K562 (cell line): ENCODE measurements around the gene BEST3. TPM values are rescaled to one million over a fixed set of nuclear protein-coding genes. Genes with fewer than 3 reads are reported as not detected.

Experiments
- KAT2B ChIP-seq: IDR thresholded peaks from one replicate; pipeline ENCODE4 v1.6.1; 2012; ENCODE audit warnings: low read depth, mild to moderate bottlenecking, control low read depth, inconsistent platforms, low read length, moderate library complexity
- MYNN ChIP-seq, 2 experiments: sonication (generic); formaldehyde crosslinking in 1 of 2; IDR thresholded peaks; 2 replicates each; pipeline versions ENCODE4 v1.5.0 to v1.6.1; 2016 to 2020; ENCODE audit warnings: antibody characterized with exemption in 1 of 2, missing genetic modification reagents in 1 of 2
- RUNX1 ChIP-seq: sonication (generic); IDR thresholded peaks from 2 replicates; pipeline ENCODE4 v1.6.1; 2016; ENCODE audit warnings: antibody characterized with exemption, low read depth
- SP1 ChIP-seq: sonication (generic); formaldehyde crosslinking; IDR thresholded peaks from 2 replicates; pipeline ENCODE4 v1.8.1; 2022; ENCODE audit warnings: mild to moderate bottlenecking, missing genetic modification reagents
- SP2 ChIP-seq: IDR thresholded peaks from 2 replicates; pipeline ENCODE4 v1.6.1; 2011; ENCODE audit warnings: mild to moderate bottlenecking, low read depth, low read length, moderate library complexity; ENCODE audit not compliant: poor library complexity, severe bottlenecking; ENCODE audit errors: extremely low read depth
- ZBTB33 ChIP-seq: sonication (generic); formaldehyde crosslinking; IDR thresholded peaks from 2 replicates; pipeline ENCODE4 v1.8.1; 2023; ENCODE audit warnings: mild to moderate bottlenecking, missing genetic modification reagents
- ZNF165 ChIP-seq: fragments of 250-450 bp; sonication (Bioruptor Pico); IDR thresholded peaks from 2 replicates; pipeline ENCODE4 v1.4.0; 2020; ENCODE audit warnings: borderline replicate concordance
- ZNF395 ChIP-seq: fragments of 200-800 bp; sonication (Bioruptor generic); IDR thresholded peaks from 2 replicates; pipeline ENCODE4 v1.6.1; 2017; ENCODE audit warnings: missing genetic modification characterization, missing compliant biosample characterization
- ZNF408 ChIP-seq: fragments of 250-450 bp; sonication (Bioruptor Pico); IDR thresholded peaks from 2 replicates; pipeline ENCODE4 v1.4.0; 2020; ENCODE audit warnings: low read depth, mild to moderate bottlenecking, moderate library complexity
- polyA plus RNA-seq, 8 experiments: library from polyadenylated mRNA; depleted of rRNA in 4 of 8; stranded (reverse) in 5 of 8; unstranded in 3 of 8; fragments of >200 nt; fragmentation: Nextera tagmentation in 2 of 8; fragmentation: Illumina TruSeq in 1 of 8; extraction: Ambion mirVana in 2 of 8; extraction: Trizol in 1 of 8; gene quantifications; 2 replicates each; pipeline versions ENCODE4 v1.2.1 to v1.2.3, GENCODE V29; 2011 to 2014; ENCODE audit warnings: inconsistent platforms in 1 of 8, missing spikeins in 1 of 8
- total RNA-seq, 7 experiments: library from RNA; depleted of rRNA in 6 of 7; stranded (reverse); fragments of >200 nt in 6 of 7; fragmentation: Illumina TruSeq in 2 of 7; extraction: Trizol in 2 of 7; gene quantifications; 2 replicates each; pipeline versions ENCODE4 v1.2.1 to v1.2.3, GENCODE V29; 2011 to 2021; ENCODE audit warnings: low replicate concordance in 1 of 7

Gene BEST3
- total and polyA plus RNA-seq, 9 of the 15 experiments (the other 6 are each of a cell fraction or from before 2014, with no cell fraction given) = 0.15 TPM; not detected in 8

GRCh38 chr12:69708649-69709048, 9.5 kb upstream of the BEST3 start (continued):
- TF ChIP-seq ZBTB33 = no peak
- no peak for TF ChIP-seq MYNN (IDR thresholded peaks at IDR 0.05)
- no peak for TF ChIP-seq MYNN (CRISPR knock-in tag; IDR thresholded peaks at IDR 0.05)
- no peak for TF ChIP-seq ZNF408 (CRISPR knock-in tag)
- no peak for TF ChIP-seq ZNF165 (CRISPR knock-in tag)
- TF ChIP-seq SP2 = no peak
- TF ChIP-seq SP1 (CRISPR knock-in tag) = no peak
- no peak for TF ChIP-seq ZNF395 (CRISPR knock-in tag)
- no peak for TF ChIP-seq KAT2B
- no peak for TF ChIP-seq RUNX1
- TF ChIP-seq, all 486 proteins: peak for 0
